Activated B cell treated with CpG ODN at 0.5 μM for 24 hours (primary cell): Measurements from ENCODE around the gene LYRM4. TPM values are rescaled to one million over a fixed set of nuclear protein-coding genes. Genes with fewer than 3 reads are reported as not detected.
A peak's percentile ranks its signal among the peaks of the same experiment; 100 is the strongest.

ENCODE experiments used
- ATAC-seq: fragments of 200-7000 bp; cut with Tn5 transposase; one replicate; pipeline ENCODE4 v1.10.0; 2021; ENCODE audit warnings: low read depth, mild to moderate bottlenecking, moderate library complexity
- CTCF ChIA-PET: fragments of 350-600 bp; sonication (Branson Sonifier 250); formaldehyde crosslinking; loops from one replicate; lab custom pipeline; 2021; ENCODE audit warnings: antibody characterized with exemption; lab: Charles Lee
- POLR2A ChIA-PET: fragments of 350-600 bp; sonication (Branson Sonifier 250); formaldehyde crosslinking; loops from one replicate; lab custom pipeline; 2021; ENCODE audit warnings: antibody characterized with exemption; lab: Charles Lee
- DNase-seq: peaks from one replicate; pipeline ENCODE4 v3.0.0; 2022
- H3K27ac Mint-ChIP-seq: one replicate; pipeline ENCODE4 v1.8.0; 2020; ENCODE audit warnings: mixed read lengths
- H3K27me3 Mint-ChIP-seq: one replicate; pipeline ENCODE4 v1.8.0; 2021; ENCODE audit warnings: mixed read lengths
- H3K36me3 Mint-ChIP-seq: one replicate; pipeline ENCODE4 v1.8.0; 2021; ENCODE audit warnings: low read depth, mixed read lengths
- H3K4me1 Mint-ChIP-seq: one replicate; pipeline ENCODE4 v1.8.0; 2021; ENCODE audit warnings: mixed read lengths
- H3K4me3 Mint-ChIP-seq: one replicate; pipeline ENCODE4 v1.8.0; 2020; ENCODE audit warnings: mild to moderate bottlenecking, mixed read lengths
- H3K9me3 Mint-ChIP-seq: one replicate; pipeline ENCODE4 v1.8.0; 2020; ENCODE audit warnings: mixed read lengths
- intact Hi-C: fragments of 100-400 bp; cut with micrococcal nuclease; formaldehyde crosslinking; loops from one replicate; pipeline ENCODE4 v1.15.1; 2024
- total RNA-seq: library from RNA; stranded (reverse); gene quantifications from 2 replicates; pipeline ENCODE4 v1.2.3, GENCODE V29; 2022
- TF ChIP-seq, protein P1 (sequence below): fragments of 200-600 bp; IDR thresholded peaks from one replicate; pipeline ENCODE4 v1.8.0; 2022; ENCODE audit warnings: antibody characterized with exemption, mild to moderate bottlenecking

The LYRM4 gene
- total RNA-seq, 1 donor from 2014 or later: 51.2 TPM

DNA sequence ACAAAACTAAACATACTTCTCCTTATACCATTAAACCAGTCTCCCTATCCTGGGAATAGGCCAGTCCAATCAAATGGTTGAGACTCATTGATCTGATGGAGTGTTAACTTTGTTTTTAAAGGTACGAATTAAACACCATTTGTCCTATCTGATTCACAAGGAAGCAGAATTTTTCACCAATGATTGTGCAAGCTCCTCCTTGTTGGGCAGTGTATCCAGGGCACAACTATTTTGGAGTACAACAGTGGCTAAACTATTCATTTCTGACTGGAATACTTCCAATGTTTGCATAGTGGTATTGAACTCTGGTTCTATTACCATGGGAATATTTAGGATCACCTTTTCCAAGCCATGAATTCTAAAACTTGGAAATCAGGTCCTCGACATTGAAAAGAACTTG, 181.1 kb downstream of the LYRM4 start:
- Mint-ChIP-seq H3K9me3 (no peaks in the 10 kb centered on the region), H3K27ac (no peak overlapping the region), H3K36me3 (no peaks in the 10 kb centered on the region), H3K4me3 (no peak overlapping the region), H3K4me1 (peaks cover 2% of the 10 kb centered on the region), H3K27me3 (peaks cover 7% of the 10 kb centered on the region)
- DNase-seq: no peak
- ATAC-seq: no peak
- ChIA-PET POLR2A (no interaction called here), CTCF (no interaction called here)
- intact Hi-C loops: no loop called here
- TF ChIP-seq, protein P1, sequence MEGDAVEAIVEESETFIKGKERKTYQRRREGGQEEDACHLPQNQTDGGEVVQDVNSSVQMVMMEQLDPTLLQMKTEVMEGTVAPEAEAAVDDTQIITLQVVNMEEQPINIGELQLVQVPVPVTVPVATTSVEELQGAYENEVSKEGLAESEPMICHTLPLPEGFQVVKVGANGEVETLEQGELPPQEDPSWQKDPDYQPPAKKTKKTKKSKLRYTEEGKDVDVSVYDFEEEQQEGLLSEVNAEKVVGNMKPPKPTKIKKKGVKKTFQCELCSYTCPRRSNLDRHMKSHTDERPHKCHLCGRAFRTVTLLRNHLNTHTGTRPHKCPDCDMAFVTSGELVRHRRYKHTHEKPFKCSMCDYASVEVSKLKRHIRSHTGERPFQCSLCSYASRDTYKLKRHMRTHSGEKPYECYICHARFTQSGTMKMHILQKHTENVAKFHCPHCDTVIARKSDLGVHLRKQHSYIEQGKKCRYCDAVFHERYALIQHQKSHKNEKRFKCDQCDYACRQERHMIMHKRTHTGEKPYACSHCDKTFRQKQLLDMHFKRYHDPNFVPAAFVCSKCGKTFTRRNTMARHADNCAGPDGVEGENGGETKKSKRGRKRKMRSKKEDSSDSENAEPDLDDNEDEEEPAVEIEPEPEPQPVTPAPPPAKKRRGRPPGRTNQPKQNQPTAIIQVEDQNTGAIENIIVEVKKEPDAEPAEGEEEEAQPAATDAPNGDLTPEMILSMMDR: no peak

DNA sequence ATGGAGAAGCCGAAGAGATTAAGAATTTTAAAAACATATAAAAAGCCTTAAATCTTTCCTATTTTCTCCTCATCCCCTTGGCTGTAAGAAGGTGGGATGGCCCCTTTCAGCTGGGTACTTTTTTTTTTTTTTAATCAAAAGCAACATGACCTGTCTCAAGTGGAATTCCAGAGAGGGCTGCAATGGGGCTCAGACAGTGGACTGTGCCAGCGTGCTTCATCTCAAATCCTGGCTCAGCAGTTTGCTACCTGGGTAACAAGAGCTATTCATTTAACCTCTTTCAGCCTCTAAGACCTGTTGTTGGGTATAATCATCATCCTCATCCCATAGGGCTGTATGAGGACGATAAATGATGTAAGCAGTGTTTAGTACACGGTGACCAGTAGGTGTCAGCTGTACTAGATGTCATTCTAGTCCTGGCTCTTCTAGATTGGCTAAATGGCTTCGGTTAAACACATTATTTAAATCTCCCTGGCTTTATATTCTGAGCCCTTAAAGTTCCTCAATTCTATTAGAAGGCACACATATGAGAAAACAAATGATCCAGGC, 182.6 kb downstream of the LYRM4 start:
- H3K36me3 Mint-ChIP-seq: no peaks in the 10 kb centered on the region
- ATAC-seq (peak; percentile 64), DNase-seq (no peak)
- no peaks in the 10 kb centered on the region for H3K4me1 Mint-ChIP-seq
- POLR2A ChIA-PET: no interaction called here
- H3K9me3 Mint-ChIP-seq: no peaks in the 10 kb centered on the region
- intact Hi-C loops: no loop called here
- CTCF ChIA-PET: no interaction called here
- H3K4me3 Mint-ChIP-seq: no peak overlapping the region
- H3K27ac Mint-ChIP-seq: no peak overlapping the region
- TF ChIP-seq, protein P1: no peak
- H3K27me3 Mint-ChIP-seq: peaks cover 3% of the 10 kb centered on the region

DNA sequence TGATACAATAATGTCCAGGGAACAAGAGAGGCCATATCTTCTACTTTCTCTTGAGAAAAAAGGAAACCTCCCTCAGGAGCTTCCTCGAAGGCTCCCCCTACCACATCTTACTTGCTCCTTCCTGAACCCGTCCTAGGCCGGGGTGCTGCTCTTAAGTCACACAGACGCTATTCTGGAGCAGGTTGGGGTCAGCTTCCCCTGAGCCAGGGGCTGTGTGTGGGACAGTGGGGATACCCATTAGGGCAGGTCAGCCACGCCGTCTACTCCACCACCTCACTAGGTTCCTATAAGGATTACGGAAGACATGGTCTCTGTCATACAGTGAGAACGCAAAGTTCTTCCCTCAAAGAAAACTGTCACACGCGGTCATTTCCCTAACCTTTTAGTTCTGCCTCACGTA, 183.8 kb downstream of the LYRM4 start:
- H3K36me3 Mint-ChIP-seq: no peaks in the 10 kb centered on the region
- no peaks in the 10 kb centered on the region for H3K27me3 Mint-ChIP-seq
- ChIA-PET CTCF (no interaction called here), POLR2A (no interaction called here)
- H3K4me3 Mint-ChIP-seq: no peak overlapping the region
- no peak for ATAC-seq
- TF ChIP-seq, protein P1: no peak
- H3K4me1 Mint-ChIP-seq: no peaks in the 10 kb centered on the region
- no peak overlapping the region for H3K27ac Mint-ChIP-seq
- intact Hi-C loops: no loop called here
- no peak for DNase-seq
- no peaks in the 10 kb centered on the region for H3K9me3 Mint-ChIP-seq

DNA sequence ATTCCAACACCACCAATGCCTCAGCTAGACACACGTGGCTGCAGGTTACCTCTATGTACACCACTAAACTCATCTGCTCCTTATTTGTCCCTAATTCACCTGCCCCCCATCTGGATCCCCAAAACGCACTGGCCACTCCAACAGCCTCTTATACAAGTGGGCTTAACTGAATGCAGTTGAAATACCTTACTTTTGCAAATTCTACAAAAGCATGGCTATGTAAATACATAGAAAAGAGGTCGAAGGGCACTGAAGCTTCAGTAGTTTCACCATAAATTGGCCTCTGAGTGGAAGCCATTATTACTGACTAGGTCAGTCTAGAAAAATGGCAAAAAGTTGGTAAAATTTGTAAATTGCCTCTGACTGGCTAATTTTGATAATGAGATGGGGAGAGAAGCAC, 186.8 kb downstream of the LYRM4 start:
- CTCF ChIA-PET: no interaction called here

DNA sequence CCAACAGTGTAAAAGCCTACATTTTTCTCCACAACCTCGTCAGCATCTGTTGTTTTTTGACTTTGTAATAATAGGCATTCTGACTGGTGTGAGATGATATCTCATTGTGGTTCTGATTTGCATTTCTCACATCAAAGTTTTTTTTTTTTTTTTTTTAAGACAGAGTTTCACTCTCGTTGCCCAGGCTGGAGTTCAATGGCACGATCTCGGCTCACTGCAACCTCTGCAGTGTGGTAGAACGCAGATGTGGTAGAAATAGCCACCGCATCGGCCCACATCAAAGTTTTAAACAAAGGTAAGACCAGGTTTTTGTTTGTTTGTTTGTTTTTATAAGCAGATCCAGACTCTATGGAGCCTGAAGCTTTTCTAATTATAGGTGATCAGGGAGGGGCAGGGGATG, 188.3 kb downstream of the LYRM4 start:
- POLR2A ChIA-PET: no interaction called here
- no peaks in the 10 kb centered on the region for H3K4me1 Mint-ChIP-seq

More for the DNA sequence above, 186.8 kb downstream of the LYRM4 start:
- no peak for DNase-seq
- H3K9me3 Mint-ChIP-seq: no peaks in the 10 kb centered on the region
- TF ChIP-seq, protein P1: no peak
- H3K27me3 Mint-ChIP-seq: no peaks in the 10 kb centered on the region
- H3K4me3 Mint-ChIP-seq: no peak overlapping the region
- H3K36me3 Mint-ChIP-seq: no peaks in the 10 kb centered on the region
- POLR2A ChIA-PET: no interaction called here
- H3K4me1 Mint-ChIP-seq: no peaks in the 10 kb centered on the region
- H3K27ac Mint-ChIP-seq: no peak overlapping the region
- intact Hi-C loops: no loop called here
- no peak for ATAC-seq

More for the DNA sequence above, 188.3 kb downstream of the LYRM4 start:
- Mint-ChIP-seq H3K4me3 (no peak overlapping the region), H3K27ac (no peak overlapping the region), H3K36me3 (no peaks in the 10 kb centered on the region), H3K27me3 (no peaks in the 10 kb centered on the region), H3K9me3 (peaks cover under 1% of the 10 kb centered on the region)
- CTCF ChIA-PET: no interaction called here
- TF ChIP-seq, protein P1: no peak
- DNase-seq (no peak), ATAC-seq (no peak)
- intact Hi-C loops: no loop called here
